MM.1S (cell line): ENCODE results near the gene KIAA1958.

Experiments used
- DNase-seq: peaks from one replicate; pipeline ENCODE4 v3.0.0-alpha.2; 2015
- H2AFZ ChIP-seq: fragments of 300-600 bp; sonication (generic); 2 replicates; pipeline ENCODE4 v1.6.0; 2016; ENCODE audit warnings: antibody characterized with exemption, low read length
- H3F3A ChIP-seq: fragments of 300-600 bp; sonication (generic); 2 replicates; pipeline ENCODE4 v1.6.1; 2016; ENCODE audit warnings: mild to moderate bottlenecking, antibody characterized with exemption, low read length, moderate library complexity, mixed read lengths; ENCODE audit not compliant: insufficient read depth
- H3K27ac ChIP-seq: fragments of 300-600 bp; sonication (generic); 2 replicates; pipeline ENCODE4 v1.5.1; 2016; ENCODE audit warnings: mild to moderate bottlenecking, low read length
- H3K27me3 ChIP-seq: fragments of 300-600 bp; sonication (generic); replicated peaks from 2 replicates; pipeline ENCODE4 v1.6.0; 2016; ENCODE audit warnings: low read length; ENCODE audit not compliant: insufficient read depth
- H3K36me3 ChIP-seq: fragments of 300-600 bp; sonication (generic); replicated peaks from 2 replicates; pipeline ENCODE4 v1.6.1; 2016; ENCODE audit warnings: mild to moderate bottlenecking, low read length, mixed read lengths; ENCODE audit not compliant: insufficient read depth
- H3K4me1 ChIP-seq: fragments of 300-600 bp; sonication (generic); 2 replicates; pipeline ENCODE4 v1.6.1; 2016; ENCODE audit warnings: low read length, mixed read lengths
- H3K4me2 ChIP-seq: fragments of 300-600 bp; sonication (generic); 2 replicates; pipeline ENCODE4 v1.6.0; 2016; ENCODE audit warnings: low read depth, low read length
- H3K4me3 ChIP-seq: fragments of 300-600 bp; sonication (generic); 2 replicates; pipeline ENCODE4 v1.5.1; 2016; ENCODE audit warnings: low read length, mixed read lengths
- H3K79me2 ChIP-seq: fragments of 300-600 bp; sonication (generic); 2 replicates; pipeline ENCODE4 v1.6.1; 2016; ENCODE audit warnings: mixed run types, low read length, mixed read lengths
- H3K9ac ChIP-seq: fragments of 300-600 bp; sonication (generic); 2 replicates; pipeline ENCODE4 v1.6.1; 2016; ENCODE audit warnings: low read length, mixed read lengths
- H3K9me2 ChIP-seq: fragments of 300-600 bp; sonication (generic); replicated peaks from 2 replicates; pipeline ENCODE4 v1.6.1; 2016; ENCODE audit warnings: mild to moderate bottlenecking, low read length, mixed read lengths; ENCODE audit not compliant: insufficient read depth
- H3K9me3 ChIP-seq: fragments of 300-600 bp; sonication (generic); replicated peaks from 2 replicates; pipeline ENCODE4 v1.6.1; 2016; ENCODE audit warnings: mild to moderate bottlenecking, low read length, mixed read lengths; ENCODE audit not compliant: insufficient read depth
- H4K20me1 ChIP-seq: fragments of 300-600 bp; sonication (generic); 2 replicates; pipeline ENCODE4 v1.6.1; 2016; ENCODE audit warnings: mild to moderate bottlenecking, low read length, moderate library complexity, mixed read lengths; ENCODE audit not compliant: insufficient read depth
- EZH2 ChIP-seq: fragments of 300-600 bp; sonication (generic); optimal IDR thresholded peaks from 2 replicates; pipeline ENCODE3; 2017; ENCODE audit warnings: low read depth, mild to moderate bottlenecking, antibody characterized with exemption, low read length, mixed read lengths
- EZH2phosphoT487 ChIP-seq: fragments of 300-600 bp; sonication (generic); IDR thresholded peaks from 2 replicates; pipeline ENCODE4 v1.6.1; 2018; ENCODE audit warnings: antibody characterized with exemption, low read length
- TF ChIP-seq, protein P1 (sequence below): fragments of 300-600 bp; sonication (generic); IDR thresholded peaks from 2 replicates; pipeline ENCODE4 v1.5.1; 2016; ENCODE audit warnings: antibody characterized with exemption, low read length, mixed read lengths

The KIAA1958 gene

DNA sequence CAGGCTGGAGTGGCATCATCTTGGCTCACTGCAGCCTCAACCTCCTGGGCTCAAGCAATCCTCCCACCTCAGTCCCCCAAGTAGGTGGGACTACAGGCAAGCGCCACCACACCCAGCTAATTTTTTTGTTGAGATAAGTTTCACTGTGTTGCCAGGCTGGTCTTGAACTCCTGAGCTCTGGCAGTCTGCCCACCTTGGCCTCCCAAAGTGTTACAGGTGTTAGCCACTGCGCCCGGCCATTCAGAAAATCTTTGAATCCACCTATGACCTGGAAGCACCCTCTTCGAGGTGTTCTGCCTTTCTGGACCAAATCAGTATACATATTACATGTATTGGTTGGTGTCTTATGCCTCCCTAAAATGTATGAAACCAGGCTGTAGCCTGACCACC is 61.4 kb downstream of the KIAA1958 start:
- Histone ChIP-seq H3K9me2 (no peaks in the 10 kb centered on the region), H3K4me2 (no peak overlapping the region), H3K36me3 (no peaks in the 10 kb centered on the region), H3K79me2 (no peaks in the 10 kb centered on the region), H3K27ac (no peak overlapping the region), H3K9ac (no peak overlapping the region), H3F3A (no peaks in the 10 kb centered on the region), H3K9me3 (no peaks in the 10 kb centered on the region), H3K4me1 (no peaks in the 10 kb centered on the region; the same call in 1 of the 2 replicates), H2AFZ (no peak overlapping the region), H3K4me3 (no peak overlapping the region), H4K20me1 (no peaks in the 10 kb centered on the region), H3K27me3 (no peaks in the 10 kb centered on the region)
- no peak for DNase-seq
- TF ChIP-seq EZH2phosphoT487 (no peak), EZH2 (no peak)
- TF ChIP-seq, protein P1, sequence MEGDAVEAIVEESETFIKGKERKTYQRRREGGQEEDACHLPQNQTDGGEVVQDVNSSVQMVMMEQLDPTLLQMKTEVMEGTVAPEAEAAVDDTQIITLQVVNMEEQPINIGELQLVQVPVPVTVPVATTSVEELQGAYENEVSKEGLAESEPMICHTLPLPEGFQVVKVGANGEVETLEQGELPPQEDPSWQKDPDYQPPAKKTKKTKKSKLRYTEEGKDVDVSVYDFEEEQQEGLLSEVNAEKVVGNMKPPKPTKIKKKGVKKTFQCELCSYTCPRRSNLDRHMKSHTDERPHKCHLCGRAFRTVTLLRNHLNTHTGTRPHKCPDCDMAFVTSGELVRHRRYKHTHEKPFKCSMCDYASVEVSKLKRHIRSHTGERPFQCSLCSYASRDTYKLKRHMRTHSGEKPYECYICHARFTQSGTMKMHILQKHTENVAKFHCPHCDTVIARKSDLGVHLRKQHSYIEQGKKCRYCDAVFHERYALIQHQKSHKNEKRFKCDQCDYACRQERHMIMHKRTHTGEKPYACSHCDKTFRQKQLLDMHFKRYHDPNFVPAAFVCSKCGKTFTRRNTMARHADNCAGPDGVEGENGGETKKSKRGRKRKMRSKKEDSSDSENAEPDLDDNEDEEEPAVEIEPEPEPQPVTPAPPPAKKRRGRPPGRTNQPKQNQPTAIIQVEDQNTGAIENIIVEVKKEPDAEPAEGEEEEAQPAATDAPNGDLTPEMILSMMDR: no peak

DNA sequence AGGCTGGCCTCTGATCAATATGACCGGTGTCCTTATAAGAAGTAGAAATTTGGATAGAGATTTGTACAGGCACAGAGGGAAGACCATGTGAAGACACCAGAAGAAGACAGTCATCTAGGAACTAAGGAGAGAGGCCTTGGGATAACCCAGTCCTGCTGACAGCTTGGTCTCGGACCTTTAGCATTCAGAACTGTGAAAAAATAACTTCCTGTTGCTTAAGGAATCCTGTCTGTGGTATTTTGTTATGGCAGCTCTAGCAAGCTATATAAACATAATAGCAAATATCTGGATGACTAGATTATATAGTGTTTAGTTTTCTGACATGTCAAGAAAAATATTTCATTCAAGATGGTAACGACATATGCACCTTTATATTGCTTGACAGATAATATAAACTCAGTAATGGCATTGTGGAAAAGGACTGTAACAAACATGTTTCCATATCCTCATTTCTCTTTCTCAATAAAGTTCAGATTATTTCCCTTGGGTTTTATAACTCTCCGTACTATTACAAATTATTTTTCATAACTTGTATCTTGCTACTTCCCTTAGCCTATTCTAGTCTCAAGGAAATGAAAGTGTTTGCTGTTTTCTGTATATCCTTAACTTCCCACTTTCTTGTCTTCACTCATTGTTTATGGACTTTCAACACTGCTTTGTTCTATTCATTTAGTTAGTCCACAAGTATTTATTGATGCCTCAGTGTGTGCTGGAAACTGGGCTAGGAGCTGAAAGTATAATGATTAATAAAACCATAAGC is 62.4 kb downstream of the KIAA1958 start:
- Histone ChIP-seq H3K4me3 (no peak overlapping the region), H3K27me3 (no peaks in the 10 kb centered on the region), H4K20me1 (no peaks in the 10 kb centered on the region), H3K79me2 (no peaks in the 10 kb centered on the region), H3K9me3 (no peaks in the 10 kb centered on the region), H3K4me2 (no peak overlapping the region), H3K4me1 (no peaks in the 10 kb centered on the region; the same call in 1 of the 2 replicates), H2AFZ (no peak overlapping the region), H3K27ac (no peak overlapping the region), H3K9ac (no peak overlapping the region), H3K36me3 (no peaks in the 10 kb centered on the region), H3K9me2 (no peaks in the 10 kb centered on the region), H3F3A (no peaks in the 10 kb centered on the region)
- DNase-seq: no peak
- TF ChIP-seq EZH2phosphoT487: no peak
- TF ChIP-seq, protein P1: no peak
- TF ChIP-seq EZH2: no peak

DNA sequence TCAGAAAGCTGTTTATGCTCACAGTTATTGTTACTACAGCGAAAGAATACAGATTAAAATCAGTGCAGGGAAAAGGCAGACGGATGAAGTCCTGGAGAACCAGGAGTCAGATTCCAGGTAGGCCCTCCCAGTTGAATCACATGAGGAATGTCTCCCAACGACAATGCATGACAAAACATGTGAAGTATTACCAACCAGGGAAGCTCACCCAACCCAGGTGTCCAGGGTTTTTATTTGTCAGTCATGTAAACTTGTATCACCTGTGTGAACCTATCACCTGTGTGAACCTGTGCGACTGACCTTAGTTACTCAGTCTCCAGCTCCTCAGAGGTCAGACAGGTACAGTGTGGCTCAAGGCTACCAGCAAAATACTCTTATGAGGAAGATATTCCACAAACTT is 63.9 kb downstream of the KIAA1958 start:
- TF ChIP-seq, protein P1: no peak
- no peak for TF ChIP-seq EZH2
- no peak for TF ChIP-seq EZH2phosphoT487
- DNase-seq: no peak

More for the DNA sequence above, 63.9 kb downstream of the KIAA1958 start:
- Histone ChIP-seq H3F3A (no peaks in the 10 kb centered on the region), H3K9me3 (no peaks in the 10 kb centered on the region), H3K9ac (no peak overlapping the region), H3K4me3 (no peak overlapping the region), H3K4me1 (peaks cover 2% of the 10 kb centered on the region; the same call in 1 of the 2 replicates), H4K20me1 (no peaks in the 10 kb centered on the region), H3K4me2 (no peak overlapping the region), H3K9me2 (no peaks in the 10 kb centered on the region), H3K27me3 (no peaks in the 10 kb centered on the region), H3K27ac (no peak overlapping the region), H2AFZ (no peak overlapping the region), H3K36me3 (no peaks in the 10 kb centered on the region), H3K79me2 (no peaks in the 10 kb centered on the region)
